Measurements from ENCODE around the gene MOB3A. TPM values are rescaled to one million over a fixed set of nuclear protein-coding genes. Genes with fewer than 3 reads are reported as not detected.

MOB3A gene
- total and polyA plus RNA-seq, 2 of the 13 experiments (the other 11 are each of a cell fraction or from before 2014, with no cell fraction given): 3.5 to 17.8 TPM

DNA sequence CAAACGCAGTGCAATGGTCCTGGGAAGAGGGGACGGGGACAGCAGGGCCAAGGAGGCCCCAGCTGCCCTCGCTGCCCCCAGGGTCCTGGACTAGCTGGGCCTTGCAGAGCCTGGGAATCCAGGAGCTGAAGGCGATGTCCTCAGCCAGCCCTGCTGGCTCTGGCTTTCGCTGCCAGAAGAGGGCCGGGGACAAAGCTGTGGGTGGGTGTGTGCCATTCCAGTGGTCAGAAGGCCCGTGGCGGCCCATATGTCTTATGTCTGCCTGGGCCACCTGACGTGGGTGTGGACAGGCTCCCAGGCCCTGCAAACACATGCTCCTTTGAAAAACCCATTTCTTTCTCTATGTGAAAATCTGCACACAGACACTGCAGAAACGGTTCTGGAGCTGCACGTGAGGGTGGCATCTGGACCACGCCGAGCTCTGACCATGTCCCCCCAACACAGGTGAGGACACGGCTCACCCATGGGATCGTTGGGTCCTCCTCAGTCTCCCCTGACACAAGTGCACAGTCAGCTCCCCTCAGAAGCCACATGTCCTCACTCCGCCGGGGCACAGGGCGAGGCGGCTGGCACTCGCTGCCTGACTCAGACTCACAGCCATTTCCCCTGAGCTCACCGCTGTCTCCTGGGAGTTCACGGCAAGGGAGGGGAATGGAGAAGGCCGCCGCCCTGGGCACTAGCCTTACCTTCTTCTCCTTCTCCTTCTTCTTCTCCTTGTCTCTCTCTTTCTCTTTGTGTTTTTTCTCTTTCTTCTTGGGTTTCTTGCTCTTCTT lies 17.5 kb upstream of the MOB3A start:
- no peak overlapping the region for H3K4me3 ChIP-seq (replicated peaks in 1 of 3; ENCODE audit: insufficient read depth in 1 of 3, low read depth in 2 of 3, low read length in 3 of 3)
- no peak overlapping the region for H3K27ac ChIP-seq (ENCODE audit: extremely low read length, insufficient read depth, low read length)
- in situ Hi-C loops (cut with HindIII; ENCODE audit: extremely low pct_ligation_motif_present, low pct_unique_long_range_greater_than_20kb) (no loop called here), intact Hi-C loops (cut with micrococcal nuclease; ENCODE audit: unreplicated experiment) (no loop called here)
- TF ChIP-seq ZNF780A (CRISPR knock-in tag; IDR thresholded peaks at IDR 0.05) (no peak), AGO2 (optimal IDR thresholded peaks at IDR 0.05; ENCODE audit: low read depth, low read length) (peak; percentile 31), ZNF773 (CRISPR knock-in tag; IDR thresholded peaks at IDR 0.05; ENCODE audit: borderline replicate concordance) (no peak), DPF2 (CRISPR knock-in tag; IDR thresholded peaks at IDR 0.05; ENCODE audit: borderline replicate concordance, low read depth) (no peak)
- TF ChIP-seq, protein P1, sequence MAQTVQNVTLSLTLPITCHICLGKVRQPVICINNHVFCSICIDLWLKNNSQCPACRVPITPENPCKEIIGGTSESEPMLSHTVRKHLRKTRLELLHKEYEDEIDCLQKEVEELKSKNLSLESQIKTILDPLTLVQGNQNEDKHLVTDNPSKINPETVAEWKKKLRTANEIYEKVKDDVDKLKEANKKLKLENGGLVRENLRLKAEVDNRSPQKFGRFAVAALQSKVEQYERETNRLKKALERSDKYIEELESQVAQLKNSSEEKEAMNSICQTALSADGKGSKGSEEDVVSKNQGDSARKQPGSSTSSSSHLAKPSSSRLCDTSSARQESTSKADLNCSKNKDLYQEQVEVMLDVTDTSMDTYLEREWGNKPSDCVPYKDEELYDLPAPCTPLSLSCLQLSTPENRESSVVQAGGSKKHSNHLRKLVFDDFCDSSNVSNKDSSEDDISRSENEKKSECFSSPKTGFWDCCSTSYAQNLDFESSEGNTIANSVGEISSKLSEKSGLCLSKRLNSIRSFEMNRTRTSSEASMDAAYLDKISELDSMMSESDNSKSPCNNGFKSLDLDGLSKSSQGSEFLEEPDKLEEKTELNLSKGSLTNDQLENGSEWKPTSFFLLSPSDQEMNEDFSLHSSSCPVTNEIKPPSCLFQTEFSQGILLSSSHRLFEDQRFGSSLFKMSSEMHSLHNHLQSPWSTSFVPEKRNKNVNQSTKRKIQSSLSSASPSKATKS (CRISPR knock-in tag; IDR thresholded peaks at IDR 0.05): no peak
- DNase-seq (ENCODE audit: low spot score) (no peak), ATAC-seq (no peak), FAIRE-seq (no peak)
- no peak overlapping the region for H3K9ac ChIP-seq (ENCODE audit: insufficient read depth, low read depth, low read length)
- WGBS (ENCODE audit: low lambda C conversion rate): 94% methylated on average over 15 of the region's 24 CpGs
- H2AFZ ChIP-seq (ENCODE audit: low read length): no peak overlapping the region
- no peaks in the 10 kb centered on the region for H3K4me1 ChIP-seq (ENCODE audit: insufficient read depth, low read length)
- no TSS peak for BruUV-seq (replicated peaks)
- CTCF ChIA-PET (ENCODE audit: low intra/inter-chr PET ratio, low total read pairs): no interaction called here
- no peaks in the 10 kb centered on the region for H3K9me3 ChIP-seq (ENCODE audit: low read length)
- H4K20me1 ChIP-seq (ENCODE audit: insufficient read depth, low read length): 0 out of 2 replicates have a peak, but pooled peaks cover 2% of the 10 kb centered on the region
- H3K27me3 ChIP-seq (ENCODE audit: control insufficient read depth in 1 of 2, insufficient read depth in 2 of 2, low read length in 2 of 2): no peaks in the 10 kb centered on the region
- no peaks in the 10 kb centered on the region for H3K79me2 ChIP-seq (ENCODE audit: insufficient read depth, low read length)
- no peak overlapping the region for H3K4me2 ChIP-seq (ENCODE audit: low read depth, low read length)
- peaks cover 65 to 95% of the 10 kb centered on the region in 2 experiments for H3K36me3 ChIP-seq (replicated peaks in 1 of 2; ENCODE audit: control insufficient read depth in 1 of 2, insufficient read depth in 2 of 2, low read length in 2 of 2)
- POLR2A ChIA-PET: no interaction called here

Measured in HepG2 (cell line).